NCI-H748 (cell line): ENCODE measurements around the gene CAMSAP3.
"Not testable (repeated sequence)": the region's sequence is repeated elsewhere in the genome, so short reads cannot be mapped to it uniquely, and the experiment has no call there.

Experiments used
- DNase-seq: peaks from one replicate; lab custom pipeline; 2025; ENCODE audit not compliant: unreplicated experiment; lab: John Stamatoyannopoulos, UW

CAMSAP3 gene

DNA sequence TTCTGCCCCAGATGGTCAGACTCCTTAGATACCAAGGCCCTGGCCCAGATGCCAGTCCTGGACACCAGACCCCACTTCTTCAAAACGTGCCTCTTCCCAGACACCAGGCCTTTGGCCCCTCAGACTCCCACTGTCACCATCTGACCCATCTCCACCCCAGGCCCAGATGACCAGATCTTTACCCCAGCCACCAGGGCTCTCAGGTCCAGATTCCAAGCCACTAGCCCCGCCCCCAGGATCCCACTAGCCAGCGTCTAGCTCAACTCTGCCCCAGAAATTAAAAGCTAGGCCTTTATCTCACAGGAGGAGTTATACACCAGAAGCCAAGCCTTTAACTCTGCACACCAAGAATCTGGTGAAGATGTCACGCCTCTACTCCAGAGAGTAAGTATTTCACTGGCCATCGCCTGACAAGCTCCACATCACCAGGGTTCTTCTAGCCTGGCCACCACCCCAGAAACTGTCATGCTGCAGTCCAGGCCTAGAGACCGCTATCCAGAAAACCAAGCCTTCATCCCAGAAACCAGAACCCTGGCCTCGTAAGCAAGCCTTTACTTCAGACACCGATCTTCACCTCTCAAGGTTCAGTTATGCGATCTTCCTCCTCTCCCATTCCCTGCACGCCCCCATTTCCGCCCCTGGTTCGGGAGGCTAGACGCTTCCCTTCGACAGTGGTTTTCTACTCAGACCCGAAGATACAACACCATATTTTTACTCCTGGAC is 33.1 kb downstream of the CAMSAP3 start:
- DNase-seq = no peak

DNA sequence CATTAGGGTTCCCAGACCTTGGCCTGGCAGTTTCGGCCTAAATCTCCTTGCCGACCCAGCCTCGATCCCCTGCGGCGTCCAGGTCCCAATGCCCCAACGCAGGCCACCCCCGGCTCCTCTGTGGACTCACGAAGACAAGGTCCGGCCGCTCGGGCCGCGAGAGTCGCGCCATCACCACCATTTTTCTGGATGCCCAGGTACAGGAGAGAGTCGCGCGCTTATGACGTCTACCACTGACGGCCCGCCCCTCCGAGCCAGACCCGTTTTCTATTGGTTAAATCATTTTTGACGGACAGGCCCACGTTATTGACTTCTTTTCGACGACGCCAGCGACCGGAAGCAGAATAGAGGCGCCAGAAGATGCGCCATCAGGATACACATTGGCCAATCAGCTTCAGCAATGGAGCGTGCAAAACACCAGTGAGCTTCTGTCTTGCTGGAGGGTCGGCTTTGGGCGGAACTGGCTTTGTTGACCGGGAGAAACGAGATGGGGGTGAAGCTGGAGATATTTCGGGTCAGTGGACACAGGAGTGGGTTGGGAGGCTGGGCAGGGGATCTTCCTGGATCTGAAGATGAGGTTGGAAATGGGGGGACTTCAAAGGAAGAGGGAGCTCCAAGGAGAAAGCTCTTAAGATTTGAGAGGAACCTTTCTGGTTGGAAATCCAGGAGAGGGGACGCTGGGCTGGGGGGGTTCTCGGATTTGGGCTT is 33.8 kb downstream of the CAMSAP3 start, which contains the start of the genes PET100 and XAB2:
TSS of gene PET100 (plus strand) at position 447 of the 708 bp plus-strand sequence. CDS start at position 488, 41 bp downstream.
TSS of gene XAB2 (minus strand) at position 199 of the 708 bp plus-strand sequence. CDS start at position 181, 18 bp downstream.
- peak; percentile 96 for DNase-seq

DNA sequence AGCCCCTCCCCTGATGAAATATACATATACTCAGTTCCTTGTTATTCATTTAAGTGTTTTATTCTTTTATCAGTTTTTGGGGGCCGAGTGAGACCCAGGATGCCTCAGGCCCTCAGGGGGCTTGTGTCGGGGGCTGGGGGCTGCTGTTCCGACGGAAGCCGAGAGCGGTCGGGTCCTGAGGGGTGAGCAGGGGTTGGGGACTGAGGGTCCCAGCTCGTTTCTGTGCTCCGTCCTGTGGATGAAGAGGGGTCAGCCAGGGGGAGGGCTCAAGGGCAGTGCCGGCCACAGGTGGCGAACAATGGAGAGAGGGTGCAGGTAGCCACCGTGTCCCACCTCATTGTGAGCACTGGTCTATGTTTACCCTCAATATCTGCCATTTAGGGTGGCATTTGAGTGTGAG is 35.9 kb downstream of the CAMSAP3 start:
- DNase-seq = no peak

DNA sequence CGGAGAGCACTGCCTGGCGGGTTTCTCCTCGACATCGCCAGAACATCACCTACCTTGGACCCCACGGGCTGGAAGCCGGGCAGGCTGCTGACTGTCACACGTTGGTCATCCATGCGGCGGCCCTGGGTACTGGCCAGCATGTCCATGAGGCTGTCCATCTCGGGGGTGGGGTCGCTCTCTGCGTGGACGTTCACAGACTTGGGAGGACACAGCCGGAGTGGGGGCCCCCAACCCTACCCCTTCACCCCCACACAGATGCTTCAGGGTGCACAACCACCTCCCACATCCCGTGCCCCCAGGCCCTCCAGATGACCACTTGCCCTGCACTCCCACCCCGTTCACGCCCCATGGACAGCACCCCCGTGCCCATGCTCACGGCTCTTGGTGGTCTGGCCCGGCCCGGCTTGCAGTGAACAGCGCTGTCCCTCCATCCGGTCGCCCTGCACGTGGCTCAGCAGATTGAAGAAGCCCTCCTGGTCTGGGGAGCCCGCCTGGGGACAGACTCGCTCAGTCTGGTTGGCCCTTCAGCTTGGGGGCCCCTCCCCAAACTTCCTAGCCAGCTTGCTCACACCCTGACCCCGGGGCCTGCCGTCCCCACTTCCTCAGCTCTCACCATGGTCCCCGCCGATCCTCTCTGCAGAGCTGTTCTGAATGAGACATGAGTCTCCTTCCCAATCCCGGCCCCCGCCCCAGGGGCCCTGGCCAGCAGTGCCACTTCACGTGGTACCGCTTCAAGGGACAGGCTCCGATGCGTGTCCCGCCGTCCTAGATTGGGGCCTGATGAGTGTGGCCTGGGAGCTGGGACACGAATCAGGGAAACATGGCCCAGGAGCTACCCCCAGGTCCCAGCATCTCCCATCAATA is 36.9 kb downstream of the CAMSAP3 start:
- no peak for DNase-seq

DNA sequence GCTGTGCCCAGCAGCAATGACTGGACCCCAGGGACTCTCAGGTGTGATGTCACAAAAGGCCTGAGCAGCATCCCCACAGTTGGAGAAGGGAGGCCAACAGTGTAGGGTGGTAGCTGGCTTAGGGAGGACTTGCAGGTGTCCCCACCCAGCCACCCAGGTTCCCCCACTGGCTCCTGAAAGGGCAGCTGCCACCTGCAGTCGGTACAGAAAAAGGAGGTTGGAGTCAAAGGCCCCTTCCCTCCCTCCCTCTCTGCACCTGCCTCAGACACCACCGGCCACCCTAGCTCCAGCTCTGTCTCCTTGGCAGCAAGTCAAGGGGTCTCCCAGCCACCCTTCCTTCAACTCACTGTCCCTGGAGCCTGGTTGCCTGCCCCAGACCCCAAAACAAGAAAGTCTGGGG is 38.0 kb downstream of the CAMSAP3 start, which contains the start of gene PCP2:
TSS of gene PCP2 (minus strand) at position 22 of the 400 bp plus-strand sequence. CDS start 262 bp downstream, outside the sequence.
- DNase-seq = no peak

DNA sequence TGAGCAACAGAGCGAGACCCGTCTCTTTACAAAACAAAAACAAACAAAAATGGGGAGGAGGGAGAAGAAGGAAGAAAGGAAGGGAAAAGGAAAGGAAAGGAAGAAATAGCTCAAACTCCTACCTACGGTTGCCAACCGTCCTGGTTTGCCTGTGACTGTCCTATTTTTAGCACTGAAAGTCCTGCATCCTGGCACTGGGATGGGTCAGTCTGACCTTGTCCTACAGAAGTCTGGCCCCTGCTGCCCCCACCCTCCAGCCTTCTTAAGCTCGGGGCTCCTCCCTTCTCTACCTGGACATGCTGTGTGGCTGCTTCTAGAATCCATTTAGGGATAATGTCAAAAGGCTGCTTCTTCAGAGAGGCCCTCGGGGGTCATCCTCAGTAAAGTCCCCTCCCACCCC is 40.0 kb downstream of the CAMSAP3 start:
- DNase-seq = no peak

DNA sequence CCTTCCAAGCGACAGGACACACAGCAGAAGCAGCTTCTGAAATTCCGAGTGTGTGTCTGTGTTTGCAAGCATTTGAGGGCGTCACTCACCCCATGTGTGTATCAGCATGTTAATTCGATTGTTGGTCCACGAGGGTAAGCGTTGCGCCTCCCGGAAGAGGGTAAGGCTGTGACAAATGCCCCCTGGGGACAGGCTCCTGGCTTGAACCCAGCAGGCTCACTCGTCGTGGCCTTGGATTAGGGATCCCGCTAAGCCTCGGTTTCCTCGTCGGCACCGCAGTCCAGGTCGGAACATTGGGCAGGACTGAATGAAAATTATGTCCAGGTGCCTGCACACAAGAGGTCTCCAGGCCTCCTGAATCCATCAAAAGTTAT is 40.6 kb downstream of the CAMSAP3 start:
- no peak for DNase-seq

DNA sequence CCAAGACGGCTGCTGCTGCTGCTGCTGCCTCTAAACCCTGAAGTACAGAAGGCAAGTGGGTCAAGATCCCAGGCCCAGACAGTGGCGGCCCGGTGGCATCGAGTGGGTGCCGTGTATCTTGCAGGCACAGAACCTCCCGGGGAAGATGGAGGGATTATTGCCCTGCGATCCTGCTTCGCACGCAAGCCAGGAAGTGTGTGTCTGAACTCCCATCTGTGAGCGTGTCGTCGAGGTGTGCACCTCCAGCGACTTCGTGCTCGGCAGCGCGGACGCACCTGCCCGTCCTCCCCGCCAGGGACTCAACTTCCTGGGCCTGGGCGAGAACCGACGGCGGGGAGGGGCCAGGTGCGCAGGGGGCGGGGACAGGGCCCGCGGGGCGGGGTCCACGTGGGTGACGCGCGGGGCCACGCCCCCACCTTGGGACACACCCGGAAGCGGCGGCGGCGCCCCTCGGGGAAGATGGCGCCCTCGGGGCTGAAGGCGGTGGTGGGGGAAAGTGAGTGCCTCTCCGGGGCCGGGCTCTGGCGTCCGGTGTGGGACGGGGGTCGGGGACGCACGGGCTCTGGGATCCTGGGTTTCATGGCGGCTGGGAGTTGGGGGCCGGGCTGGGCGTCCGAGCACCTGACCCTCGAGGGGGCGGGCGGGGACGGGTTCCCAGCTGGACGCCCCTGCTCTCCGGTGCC is 41.2 kb downstream of the CAMSAP3 start, which contains the start of gene STXBP2:
TSS of gene STXBP2 (plus strand) at position 420 of the 683 bp plus-strand sequence. CDS start at position 460, 40 bp downstream.
- DNase-seq = peak; percentile 79

DNA sequence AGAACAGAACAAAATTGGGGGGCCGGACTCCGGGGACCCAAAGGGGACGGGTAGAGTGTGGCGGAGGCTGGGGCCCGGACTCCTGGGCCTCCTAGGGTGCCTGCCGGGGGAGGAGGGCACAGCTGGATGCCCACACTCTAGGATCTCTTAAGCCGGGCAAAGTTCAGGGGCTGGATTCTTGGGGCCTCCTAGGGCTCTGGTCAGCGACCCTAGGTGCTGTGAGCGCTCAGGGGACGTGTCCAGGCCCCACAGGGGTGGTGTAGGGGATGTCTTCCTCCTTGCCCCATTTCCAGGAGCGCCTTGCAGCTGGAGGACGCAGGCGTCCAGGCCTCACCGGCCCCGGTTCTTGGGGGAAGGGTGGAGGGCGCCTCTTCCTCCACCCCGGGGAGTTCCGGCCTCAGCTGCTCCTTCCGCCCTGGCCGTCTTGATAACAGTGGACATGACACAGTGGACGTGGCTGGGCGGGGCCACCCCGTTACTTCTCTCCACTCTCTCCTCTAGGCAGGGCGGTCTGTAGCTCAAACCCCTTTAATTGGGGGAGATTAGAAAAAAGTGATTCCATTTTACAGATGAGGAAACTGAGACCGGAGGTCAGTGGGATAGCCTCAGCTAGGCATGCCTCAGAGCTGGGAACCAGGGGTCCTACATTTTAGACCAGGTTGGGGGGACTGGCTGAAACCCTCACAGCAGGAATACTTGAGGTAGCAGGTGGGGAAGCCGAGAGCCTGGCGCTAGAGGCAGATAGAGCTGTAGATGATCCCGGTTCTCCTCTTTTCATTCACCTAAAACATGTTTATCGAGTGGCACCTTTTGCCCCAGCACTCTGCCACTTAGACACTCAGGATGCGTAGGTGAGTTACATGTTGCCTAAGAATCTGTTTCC is 42.0 kb downstream of the CAMSAP3 start:
- DNase-seq = peak; percentile 9

DNA sequence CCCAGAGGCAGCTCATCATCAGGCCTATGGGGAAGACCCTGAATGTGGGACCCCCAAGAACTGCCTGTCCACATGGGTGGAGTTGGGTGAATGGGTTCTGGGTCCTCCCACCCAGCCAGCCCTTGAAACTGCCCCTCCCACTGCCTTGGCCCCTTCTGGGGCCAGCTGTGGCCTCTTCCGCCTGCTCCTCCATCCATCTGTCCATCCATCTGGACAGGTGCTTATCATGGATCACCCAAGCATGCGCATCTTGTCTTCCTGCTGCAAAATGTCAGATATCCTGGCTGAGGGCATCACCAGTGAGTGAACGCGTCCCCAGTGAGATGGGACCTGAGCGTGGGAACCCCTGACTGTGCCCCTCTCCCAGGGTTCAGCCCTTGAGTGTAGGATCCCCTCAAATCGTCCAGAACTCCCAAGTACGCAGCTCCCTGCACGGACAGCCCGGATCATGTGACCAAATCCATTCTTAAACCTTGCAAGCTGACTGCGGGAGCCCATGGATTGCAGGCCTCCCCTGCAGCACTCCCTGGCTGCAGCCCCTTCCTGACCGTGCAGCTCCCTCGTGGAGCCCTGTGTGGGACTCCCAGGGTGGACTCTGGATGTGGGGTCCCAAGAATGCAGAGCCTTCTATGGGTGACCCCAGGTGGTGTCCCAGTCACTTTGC is 43.3 kb downstream of the CAMSAP3 start:
- no peak for DNase-seq

DNA sequence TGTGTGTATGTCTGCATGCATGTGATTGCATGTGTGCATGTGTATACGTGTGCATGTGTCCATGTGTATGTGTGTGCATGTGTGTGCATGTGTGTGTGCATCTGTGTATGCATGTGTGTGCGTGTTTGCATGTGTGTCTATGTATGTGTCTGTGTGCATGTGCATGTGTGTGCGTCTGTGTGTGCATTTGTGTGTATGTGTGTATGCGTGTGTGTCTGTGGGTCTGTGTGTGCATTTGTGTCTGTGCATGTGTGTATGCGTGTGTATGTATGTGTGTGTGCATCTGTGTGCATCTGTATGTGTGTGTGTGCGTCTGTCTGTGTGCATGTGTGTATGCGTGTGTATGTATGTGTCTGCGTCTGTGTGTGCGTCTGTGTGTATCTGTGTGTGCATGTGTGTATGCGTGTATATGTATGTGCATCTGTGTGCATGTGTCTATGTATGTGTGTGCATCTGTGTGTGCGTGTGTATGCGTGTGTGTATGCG is 44.2 kb downstream of the CAMSAP3 start:
- no peak for DNase-seq

DNA sequence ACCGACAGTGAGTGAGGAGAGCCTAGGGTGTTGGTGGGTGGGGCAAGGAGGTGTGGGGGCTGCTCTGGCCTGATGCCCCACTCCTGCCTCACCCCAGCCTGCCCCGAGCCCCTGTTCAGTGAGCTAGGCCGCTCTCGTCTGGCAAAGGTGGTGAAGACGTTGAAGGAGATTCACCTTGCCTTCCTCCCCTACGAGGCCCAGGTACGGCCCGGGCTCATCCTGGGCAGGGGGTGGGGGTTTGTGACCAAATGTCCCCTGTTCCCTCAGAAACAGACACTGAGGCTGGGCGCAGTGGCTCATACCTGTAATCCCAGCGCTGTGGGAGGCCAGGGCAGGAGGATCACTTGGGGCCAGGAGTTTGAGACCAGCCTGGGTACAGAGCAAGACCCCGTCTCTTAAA is 45.1 kb downstream of the CAMSAP3 start:
- no peak for DNase-seq

DNA sequence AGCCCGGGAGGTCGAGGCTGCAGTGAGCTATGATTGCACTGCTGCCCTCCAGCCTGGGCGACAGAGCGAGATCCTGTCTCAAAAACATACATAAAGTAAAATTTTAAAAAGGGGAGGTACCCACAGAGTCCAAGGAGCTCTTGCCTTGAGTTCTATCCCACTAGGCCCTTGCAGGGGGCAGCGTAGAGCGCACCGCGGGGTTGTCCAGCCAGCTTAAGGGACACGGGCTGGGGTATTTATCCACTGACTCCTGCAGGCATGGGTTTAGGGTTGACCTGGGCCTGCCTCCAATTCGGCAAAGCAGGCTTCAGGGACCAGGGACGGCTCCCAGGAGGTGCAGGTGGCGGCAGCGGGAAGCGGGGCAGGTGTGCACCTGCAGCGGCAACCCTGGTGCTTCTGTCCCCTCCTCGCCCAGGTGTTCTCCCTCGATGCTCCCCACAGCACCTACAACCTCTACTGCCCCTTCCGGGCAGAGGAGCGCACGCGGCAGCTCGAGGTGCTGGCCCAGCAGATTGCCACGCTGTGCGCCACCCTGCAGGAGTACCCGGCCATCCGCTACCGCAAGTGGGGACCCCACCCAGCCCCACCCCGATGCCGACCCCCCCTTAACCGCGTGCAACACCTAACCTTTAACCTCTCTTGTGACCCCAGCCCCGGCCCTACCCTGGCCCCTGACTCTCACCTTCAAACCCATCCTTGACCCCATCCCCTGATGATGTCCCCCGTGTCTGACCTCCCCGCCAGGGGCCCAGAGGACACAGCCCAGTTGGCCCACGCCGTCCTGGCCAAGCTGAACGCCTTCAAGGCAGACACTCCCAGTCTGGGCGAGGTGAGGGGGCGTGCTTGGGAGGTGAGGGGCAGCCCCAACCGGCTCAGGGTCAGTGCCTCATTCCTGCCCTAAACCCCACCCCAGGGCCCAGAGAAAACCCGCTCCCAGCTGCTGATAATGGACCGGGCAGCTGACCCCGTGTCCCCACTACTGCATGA is 45.9 kb downstream of the CAMSAP3 start:
- no peak for DNase-seq

DNA sequence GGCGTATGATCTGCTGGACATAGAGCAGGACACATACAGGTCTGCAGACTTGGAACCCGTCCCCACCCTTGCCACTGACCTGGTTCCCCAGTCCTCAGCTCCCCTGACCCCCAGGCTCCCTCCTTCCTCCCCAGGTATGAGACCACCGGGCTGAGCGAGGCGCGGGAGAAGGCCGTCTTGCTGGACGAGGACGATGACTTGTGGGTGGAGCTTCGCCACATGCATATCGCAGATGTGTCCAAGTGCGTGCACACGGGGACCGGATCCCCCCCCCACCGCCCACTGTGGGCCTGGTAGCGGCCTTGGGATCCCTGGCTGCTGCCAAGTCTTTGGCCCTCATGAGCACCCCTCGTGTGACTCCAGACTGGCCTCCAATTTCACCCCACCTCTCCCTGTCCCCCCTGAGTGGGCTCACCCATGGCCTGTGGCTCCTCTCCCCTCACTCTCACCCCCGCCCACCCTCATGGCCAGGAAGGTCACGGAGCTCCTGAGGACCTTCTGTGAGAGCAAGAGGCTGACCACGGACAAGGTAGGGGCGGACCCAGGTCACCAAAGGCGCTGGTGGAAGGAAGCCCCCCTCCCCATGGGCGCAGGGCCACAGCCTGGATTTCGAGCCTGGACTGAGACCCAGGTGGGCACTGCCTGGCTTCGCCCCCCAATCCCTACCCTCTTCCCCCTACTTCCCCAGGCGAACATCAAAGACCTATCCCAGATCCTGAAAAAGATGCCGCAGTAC is 46.8 kb downstream of the CAMSAP3 start:
- DNase-seq = no peak

DNA sequence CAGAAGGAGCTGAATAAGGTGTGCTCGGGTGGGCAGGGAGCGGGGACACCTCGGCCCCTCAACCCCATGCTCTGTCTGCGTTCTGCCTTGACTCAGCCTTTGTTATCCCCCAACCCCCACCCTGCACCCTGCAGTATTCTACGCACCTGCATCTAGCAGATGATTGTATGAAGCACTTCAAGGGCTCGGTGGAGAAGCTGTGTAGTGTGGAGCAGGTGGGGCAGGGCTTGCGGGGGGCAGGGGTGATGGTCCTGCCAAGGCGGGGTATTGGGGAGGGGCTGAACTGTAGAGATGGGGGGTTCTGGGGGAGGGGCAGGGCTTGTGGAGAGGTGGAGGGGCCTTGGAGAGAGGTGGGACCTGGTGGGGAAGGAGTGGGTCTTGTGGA is 47.4 kb downstream of the CAMSAP3 start:
- DNase-seq = no peak

DNA sequence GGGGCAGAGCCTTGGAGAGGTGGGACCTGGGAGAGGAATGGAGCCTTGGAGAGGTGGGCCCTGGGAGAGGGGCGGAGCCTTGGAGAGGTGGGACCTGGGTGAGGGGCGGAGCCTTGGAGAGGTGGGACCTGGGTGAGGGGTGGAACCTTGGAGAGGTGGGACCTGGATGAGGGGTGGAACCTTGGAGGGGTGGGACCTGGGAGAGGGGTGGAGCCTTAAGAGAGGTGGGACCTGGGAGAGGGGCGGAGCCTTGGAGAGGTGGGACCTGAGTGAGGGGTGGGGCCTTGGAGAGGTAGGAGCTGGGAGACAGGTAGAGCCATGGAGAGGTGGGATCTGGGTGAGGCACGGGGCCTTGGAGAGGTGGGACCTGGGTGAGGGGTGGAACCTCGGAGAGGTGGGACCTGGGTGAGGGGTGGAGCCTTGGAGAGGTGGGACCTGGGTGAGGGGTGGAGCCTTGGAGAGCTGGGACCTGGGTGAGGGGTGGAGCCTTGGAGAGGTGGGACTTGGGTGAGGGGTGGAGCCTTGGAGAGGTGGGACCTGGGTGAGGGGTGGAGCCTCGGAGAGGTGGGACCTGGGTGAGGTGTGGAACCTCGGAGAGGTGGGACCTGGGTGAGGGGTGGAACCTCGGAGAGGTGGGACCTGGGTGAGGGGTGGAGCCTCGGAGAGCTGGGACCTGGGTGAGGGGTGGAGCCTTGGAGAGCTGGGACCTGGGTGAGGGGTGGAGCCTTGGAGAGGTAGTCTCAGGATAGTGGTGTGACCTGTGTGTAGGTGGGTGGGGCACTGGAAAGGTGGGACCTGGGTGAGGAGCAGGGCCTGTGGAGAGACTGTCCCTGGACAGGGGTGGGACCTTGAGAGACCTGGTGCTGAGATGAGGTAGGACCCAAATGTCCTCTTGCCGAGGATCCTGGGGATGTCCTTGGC is 48.2 kb downstream of the CAMSAP3 start:
- DNase-seq = not testable (repeated sequence)
